Urothelium cell line (cell line): ENCODE data around the gene ZNF862.
"Not testable (repeated sequence)": the region's sequence is repeated elsewhere in the genome, so short reads cannot be mapped to it uniquely, and the experiment has no call there.

Experiments
- DNase-seq: peaks from one replicate; pipeline ENCODE4 v3.0.0; 2011; ENCODE audit warnings: low spot score, mixed read lengths
- FAIRE-seq: peaks from 2 replicates; lab custom pipeline; 2011; peaks lifted over from hg19 to GRCh38; lab: Jason Lieb, UNC

ZNF862 gene

DNA sequence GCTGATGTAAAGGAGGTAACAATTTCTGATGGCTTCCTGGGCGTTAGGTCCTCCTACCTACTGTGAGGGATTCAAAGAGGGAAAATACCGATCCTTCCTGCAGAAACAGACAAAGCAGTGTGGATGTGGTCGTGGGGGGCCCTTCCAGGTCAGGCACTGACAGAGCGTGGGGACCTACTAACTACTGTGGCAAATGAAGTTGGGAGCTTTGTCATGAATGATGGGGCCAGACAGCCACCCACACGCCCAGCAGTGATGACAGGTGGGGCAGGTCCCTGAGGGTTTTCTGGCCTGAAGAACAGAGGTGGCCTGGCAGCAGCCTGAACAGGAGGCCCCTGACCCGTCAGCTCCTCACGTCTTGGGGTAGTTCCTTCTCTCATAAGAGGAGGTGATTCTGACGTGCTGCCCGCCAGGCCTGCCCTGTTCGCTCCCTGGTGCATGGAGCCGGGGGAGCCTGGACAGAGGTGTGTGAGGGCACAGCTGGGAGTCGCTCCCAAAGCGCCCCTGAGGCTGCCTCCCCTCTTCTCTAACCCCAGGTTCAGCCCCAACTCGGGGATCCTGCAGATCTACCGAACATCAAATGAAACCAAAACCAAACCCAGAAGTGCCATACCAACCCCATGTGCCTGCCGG is 39.8 kb downstream of the ZNF862 start:
- FAIRE-seq (no peak), DNase-seq (no peak)

GRCh38 chr7:149878523-149878921 is 40.3 kb downstream of the ZNF862 start:
- no peak for FAIRE-seq
- no peak for DNase-seq

GRCh38 chr7:149879271-149879743 is 41.1 kb downstream of the ZNF862 start:
- FAIRE-seq (no peak), DNase-seq (no peak)

DNA sequence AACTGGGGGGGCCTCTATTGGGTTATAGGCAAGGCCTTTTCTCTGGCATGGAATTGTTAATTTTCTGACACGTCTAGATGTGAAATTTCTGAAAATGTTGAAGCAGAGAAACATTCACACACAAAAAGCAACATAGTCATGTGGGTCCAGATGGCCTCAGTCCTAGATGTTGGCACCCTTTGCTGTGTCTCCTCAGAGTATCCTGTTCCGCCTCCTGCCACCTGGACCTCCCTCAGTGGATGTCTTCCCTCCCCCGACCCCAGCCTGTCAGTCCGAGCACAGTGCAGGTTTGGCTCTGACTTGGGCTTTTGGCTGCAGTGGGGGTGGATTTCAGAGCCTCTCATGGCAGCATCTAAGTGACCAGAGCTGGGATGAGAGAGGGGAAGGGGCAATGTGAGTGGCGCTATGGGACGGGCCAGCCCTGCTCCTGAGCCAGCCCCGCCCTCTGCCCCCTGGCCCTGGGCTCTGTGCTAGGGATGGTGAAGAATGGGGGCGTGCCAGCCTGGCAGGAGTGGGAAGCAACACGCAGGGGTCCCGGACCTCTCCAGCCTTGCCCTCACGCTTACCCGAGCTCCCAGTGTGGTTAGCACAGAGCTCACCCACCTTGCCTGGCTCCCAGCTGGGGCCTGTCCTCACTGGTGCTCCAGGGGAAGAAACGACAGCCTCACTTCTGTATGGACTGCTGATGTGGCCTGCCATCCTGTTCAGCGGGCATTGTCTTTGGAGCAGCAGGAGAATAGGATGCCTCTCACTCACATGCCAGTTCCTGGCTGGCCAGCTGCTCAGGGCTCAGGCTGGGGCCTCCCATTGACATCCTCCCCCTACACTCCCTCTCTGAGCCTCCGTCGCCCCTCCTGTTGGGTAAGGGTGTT is 41.8 kb downstream of the ZNF862 start:
- FAIRE-seq (no peak), DNase-seq (no peak)

GRCh38 chr7:149880638-149881311 is 42.6 kb downstream of the ZNF862 start:
- DNase-seq (no peak), FAIRE-seq (no peak)

- DNase-seq (no peak), FAIRE-seq (no peak)
Observed at GRCh38 chr7:149881328-149882247, 43.4 kb downstream of the ZNF862 start.

- no peak for FAIRE-seq
- DNase-seq = no peak
Observed at GRCh38 chr7:149882248-149883047, 44.3 kb downstream of the ZNF862 start.

- DNase-seq (no peak), FAIRE-seq (no peak)
Observed at GRCh38 chr7:149883048-149883438, 44.9 kb downstream of the ZNF862 start.

- DNase-seq (peak; percentile 11), FAIRE-seq (no peak)
Observed at GRCh38 chr7:149883452-149883861, 45.3 kb downstream of the ZNF862 start.

DNA sequence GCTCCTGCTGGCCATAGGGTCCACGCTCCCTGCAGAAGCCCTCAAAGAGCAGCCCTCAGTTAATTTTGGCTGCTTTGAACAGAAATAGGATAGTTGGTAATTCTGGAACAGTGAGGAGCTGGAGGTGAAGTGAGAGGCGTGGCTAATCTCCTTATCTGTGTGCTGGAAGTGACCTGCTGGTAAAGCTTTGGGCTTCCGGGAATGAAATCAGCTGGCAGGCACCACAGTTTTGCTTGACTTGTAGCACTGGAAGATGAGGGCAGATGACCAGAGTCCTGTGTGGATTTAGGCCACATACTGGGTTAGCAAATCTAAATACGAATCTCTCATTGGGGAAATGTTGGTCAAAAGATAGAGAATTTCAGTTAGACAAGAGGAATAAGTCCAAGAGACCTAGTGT is 45.8 kb downstream of the ZNF862 start:
- no peak for FAIRE-seq
- no peak for DNase-seq

DNA sequence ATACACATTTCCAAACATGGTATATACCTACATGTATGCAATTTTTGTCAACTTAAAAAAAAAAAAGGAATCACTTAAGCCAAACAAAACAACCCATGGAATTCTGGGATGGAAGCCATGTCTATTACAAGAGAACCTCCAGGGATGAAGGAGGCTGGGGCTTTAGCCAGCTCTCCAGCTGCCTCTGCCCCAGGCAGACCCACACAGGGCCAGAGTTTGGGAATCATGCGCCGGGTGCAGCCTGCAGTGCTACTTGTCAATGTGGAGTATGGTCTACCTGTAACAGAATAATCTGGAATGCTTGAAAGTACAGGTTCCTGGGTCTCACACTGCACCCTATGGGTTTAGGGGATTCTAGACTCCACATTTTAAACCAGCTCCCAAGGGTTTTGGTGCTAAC is 46.4 kb downstream of the ZNF862 start:
- DNase-seq (no peak), FAIRE-seq (no peak)

GRCh38 chr7:149885191-149886017 is 47.2 kb downstream of the ZNF862 start:
- DNase-seq (no peak), FAIRE-seq (no peak)

- FAIRE-seq (no peak), DNase-seq (no peak)
Observed at GRCh38 chr7:149886018-149886415, 47.8 kb downstream of the ZNF862 start.

DNA sequence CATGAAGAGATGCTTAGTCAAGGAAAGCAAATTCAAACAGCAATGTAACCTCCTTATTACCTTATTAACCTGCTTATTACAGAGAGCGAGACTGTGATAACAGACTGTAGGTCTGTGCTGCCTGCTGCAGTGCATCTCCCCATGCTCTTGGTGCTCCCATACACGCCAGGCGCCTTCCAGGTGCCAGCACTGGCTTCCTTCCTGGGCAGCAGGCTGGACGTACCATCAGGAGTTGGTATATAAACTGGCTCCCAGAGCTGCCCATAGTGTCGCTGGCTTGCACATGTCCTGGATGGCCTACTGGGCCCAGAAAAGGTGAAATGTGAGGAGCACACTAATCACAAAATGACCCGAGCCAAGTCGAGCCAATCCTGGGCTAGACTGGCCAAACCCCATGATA is 49.1 kb downstream of the ZNF862 start:
- no peak for FAIRE-seq

GRCh38 chr7:149890715-149891114 is 52.5 kb downstream of the ZNF862 start:
- not testable (repeated sequence) for DNase-seq, FAIRE-seq

More for the DNA sequence above, 49.1 kb downstream of the ZNF862 start:
- DNase-seq = no peak

- not testable (repeated sequence) for FAIRE-seq, DNase-seq
Observed at GRCh38 chr7:149894957-149895356, 56.8 kb downstream of the ZNF862 start.

DNA sequence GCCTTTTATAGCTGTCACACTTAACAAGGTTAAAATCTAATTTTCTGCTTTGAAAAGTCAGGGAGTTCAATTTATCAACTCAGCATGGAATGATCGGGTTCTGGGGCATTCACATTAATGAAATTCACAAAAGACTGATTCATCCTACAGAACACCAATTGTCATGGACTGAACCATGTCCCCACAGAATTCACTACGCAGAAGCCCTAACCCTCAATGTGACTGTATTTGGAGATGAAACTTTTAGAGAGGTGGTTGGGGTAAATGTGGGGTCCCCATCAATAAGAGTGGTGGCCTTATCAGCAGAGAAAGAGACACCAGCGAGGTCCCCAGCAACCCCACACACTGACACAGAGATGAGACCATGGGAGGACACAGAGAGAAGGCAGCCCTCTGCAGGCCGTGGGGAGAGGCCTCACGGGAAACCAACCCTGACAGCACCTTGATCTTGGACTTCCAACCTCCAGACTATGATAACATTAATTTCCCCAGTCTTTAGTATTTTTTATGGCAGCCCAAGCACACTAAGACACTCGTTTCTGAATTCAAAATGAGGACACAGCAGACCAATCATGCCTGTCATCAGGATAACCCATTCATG is 69.7 kb downstream of the ZNF862 start:
- not testable (repeated sequence) for FAIRE-seq, DNase-seq

- not testable (repeated sequence) for DNase-seq, FAIRE-seq
Observed at GRCh38 chr7:149910219-149910618, 72.0 kb downstream of the ZNF862 start.
